Adipose tissue (tissue), 3 donors: ENCODE results near the gene CTBP2. TPM values are rescaled to one million over a fixed set of nuclear protein-coding genes. Genes with fewer than 3 reads are reported as not detected.
"Not testable (repeated sequence)": the region's sequence is repeated elsewhere in the genome, so short reads cannot be mapped to it uniquely, and the experiment has no call there.

Experiments
- H3K27ac ChIP-seq: one replicate; pipeline ENCODE4 v1.5.1; 2013; ENCODE audit warnings: low read depth, low read length
- WGBS, 3 donors: extraction: QIAGEN DNeasy Blood & Tissue Kit; methylation state at CpG; one replicate each; pipeline ENCODE4 v1.1.7; 2013; 5-methylcytosine and 5-hydroxymethylcytosine counted together
- polyA plus RNA-seq, 3 donors: library from polyadenylated mRNA; stranded (reverse); fragments of 200-250 nt; gene quantifications; one replicate each; pipeline ENCODE4 v1.2.3, GENCODE V29; 2013
- donor health status: healthy with polysubstance abuse.
- donor health status: Bipolar disorder and iron deficiency.
- donor health status: healthy.

Gene CTBP2
- polyA plus RNA-seq, 3 donors = 18.9 to 29.8 (median 29.5) TPM

GRCh38 chr10:125085258-125086054, 74.9 kb downstream of the CTBP2 start:
- WGBS, 3 donors = 39 to 62% (median 58%) methylated on average over 17 of the region's 17 CpGs
- H3K27ac ChIP-seq = no peak overlapping the region

- peak overlapping the region; percentile 1 for H3K27ac ChIP-seq
- WGBS, 3 donors = 33 to 71% (median 68%) methylated on average over 18 of the region's 18 CpGs
These were observed 75.6 kb downstream of the CTBP2 start for GRCh38 chr10:125084614-125085257.

GRCh38 chr10:125084191-125084613, 76.2 kb downstream of the CTBP2 start:
- H3K27ac ChIP-seq = peak overlapping the region; percentile 1
- 70 to 78% (median 73%) methylated on average over 11 of the region's 11 CpGs for WGBS, 3 donors

GRCh38 chr10:125083576-125083920, 76.8 kb downstream of the CTBP2 start:
- H3K27ac ChIP-seq = no peak overlapping the region
- 80 to 92% (median 85%) methylated on average over 10 of the region's 10 CpGs for WGBS, 3 donors

- 88 to 89% (median 89%) methylated on average over 15 of the region's 15 CpGs for WGBS, 3 donors
- no peak overlapping the region for H3K27ac ChIP-seq
These were observed 77.3 kb downstream of the CTBP2 start for GRCh38 chr10:125082881-125083575.

- WGBS, 3 donors = 90 to 94% (median 91%) methylated on average over 13 of the region's 13 CpGs
- not testable (repeated sequence) for H3K27ac ChIP-seq
These were observed 77.9 kb downstream of the CTBP2 start for GRCh38 chr10:125082471-125082870.

GRCh38 chr10:125081931-125082330, 78.4 kb downstream of the CTBP2 start:
- WGBS, 3 donors = 45 to 94% (median 88%) methylated on average over 10 of the region's 10 CpGs
- no peak overlapping the region for H3K27ac ChIP-seq

- 92 to 93% (median 92%) methylated on average over 7 of the region's 7 CpGs for WGBS, 3 donors
- no peak overlapping the region for H3K27ac ChIP-seq
These were observed 79.4 kb downstream of the CTBP2 start for GRCh38 chr10:125080984-125081383.

- 73 to 92% (median 92%) methylated on average over 7 of the region's 7 CpGs for WGBS, 3 donors
- H3K27ac ChIP-seq = no peak overlapping the region
These were observed 80.1 kb downstream of the CTBP2 start for GRCh38 chr10:125080296-125080695.

GRCh38 chr10:125079091-125079600, 81.2 kb downstream of the CTBP2 start:
- WGBS, 3 donors = 75 to 97% (median 93%) methylated on average over 14 of the region's 14 CpGs
- H3K27ac ChIP-seq = no peak overlapping the region

- H3K27ac ChIP-seq = no peak overlapping the region
- 76 to 79% (median 76%) methylated on average over 14 of the region's 14 CpGs for WGBS, 3 donors
These were observed 83.3 kb downstream of the CTBP2 start for GRCh38 chr10:125076891-125077541.

- WGBS, 3 donors = 67 to 78% (median 77%) methylated on average over 13 to 15 of the region's 15 CpGs
- no peak overlapping the region for H3K27ac ChIP-seq
These were observed 84.1 kb downstream of the CTBP2 start for GRCh38 chr10:125076121-125076825.

GRCh38 chr10:125073996-125074395, 86.4 kb downstream of the CTBP2 start:
- H3K27ac ChIP-seq = no peak overlapping the region

- H3K27ac ChIP-seq = no peak overlapping the region
- 79 to 90% (median 82%) methylated on average over 4 of the region's 4 CpGs for WGBS, 3 donors
These were observed 87.6 kb downstream of the CTBP2 start for GRCh38 chr10:125072794-125073193.

- WGBS, 3 donors = 91 to 94% (median 93%) methylated on average over 11 of the region's 11 CpGs
- H3K27ac ChIP-seq = no peak overlapping the region
These were observed 89.4 kb downstream of the CTBP2 start for GRCh38 chr10:125071008-125071407.

- H3K27ac ChIP-seq = no peak overlapping the region
- WGBS, 3 donors = 22 to 77% (median 54%) methylated on average over 2 of the region's 2 CpGs
These were observed 92.0 kb downstream of the CTBP2 start for GRCh38 chr10:125068406-125068805.

GRCh38 chr10:125067764-125068163, 92.6 kb downstream of the CTBP2 start:
- H3K27ac ChIP-seq = no peak overlapping the region
- 88 to 97% (median 92%) methylated on average over 9 of the region's 9 CpGs for WGBS, 3 donors
